Endometrium (tissue), 2 donors: ENCODE results near the gene ELOVL1.
"Not testable (repeated sequence)": the region's sequence is repeated elsewhere in the genome, so short reads cannot be mapped to it uniquely, and the experiment has no call there.

Source experiments
- FAIRE-seq: peaks from 2 replicates; lab custom pipeline; 2012; peaks lifted over from hg19 to GRCh38; lab: Jason Lieb, UNC
- donor health status: control.
- donor health status: control.

The ELOVL1 gene

GRCh38 chr1:43381612-43382011, 13.8 kb upstream of the ELOVL1 start:
- FAIRE-seq: no peak

- no peak for FAIRE-seq
These were observed 11.7 kb upstream of the ELOVL1 start for GRCh38 chr1:43379476-43379875.

GRCh38 chr1:43377831-43378230, 10.0 kb upstream of the ELOVL1 start:
- no peak for FAIRE-seq

GRCh38 chr1:43376723-43377235, 9.0 kb upstream of the ELOVL1 start:
- FAIRE-seq: no peak

GRCh38 chr1:43373066-43373940, 5.5 kb upstream of the ELOVL1 start:
- no peak for FAIRE-seq

- FAIRE-seq: no peak
These were observed 4.4 kb upstream of the ELOVL1 start for GRCh38 chr1:43372172-43372571.

- FAIRE-seq: no peak
These were observed 2.8 kb upstream of the ELOVL1 start for GRCh38 chr1:43370564-43370963.

- not testable (repeated sequence) for FAIRE-seq
These were observed 2.0 kb upstream of the ELOVL1 start for GRCh38 chr1:43369779-43370178.

GRCh38 chr1:43368646-43369020, 822 bp upstream of the ELOVL1 start:
- no peak for FAIRE-seq

GRCh38 chr1:43367026-43367903, 546 bp downstream of the ELOVL1 start:
- FAIRE-seq: no peak

GRCh38 chr1:43366601-43367025, 1.2 kb downstream of the ELOVL1 start:
- no peak for FAIRE-seq

- FAIRE-seq: no peak
These were observed 1.6 kb downstream of the ELOVL1 start for GRCh38 chr1:43366179-43366578.

- FAIRE-seq: no peak
These were observed 2.1 kb downstream of the ELOVL1 start for GRCh38 chr1:43365678-43366077.

- no peak for FAIRE-seq
These were observed 3.8 kb downstream of the ELOVL1 start for GRCh38 chr1:43363935-43364525.

GRCh38 chr1:43363283-43363934, 4.4 kb downstream of the ELOVL1 start:
- no peak for FAIRE-seq

GRCh38 chr1:43360616-43361015, 7.2 kb downstream of the ELOVL1 start:
- FAIRE-seq: no peak

- no peak for FAIRE-seq
These were observed 8.1 kb downstream of the ELOVL1 start for GRCh38 chr1:43359696-43360095.

- peak; percentile 63 for FAIRE-seq
These were observed 8.8 kb downstream of the ELOVL1 start, which contains the start of gene CDC20 for GRCh38 chr1:43358746-43359693. Gene CDC20 (plus strand): TSS chr1:43358981. CDS start chr1:43359216, 235 bp downstream.

- no peak for FAIRE-seq
These were observed 9.6 kb downstream of the ELOVL1 start for GRCh38 chr1:43358121-43358745.

- no peak for FAIRE-seq
These were observed 10.6 kb downstream of the ELOVL1 start for GRCh38 chr1:43357251-43357650.
